GM19043 (cell line): Measurements from ENCODE around the gene SPOPL.
A peak's percentile ranks its signal among the peaks of the same experiment; 100 is the strongest.
"Not testable (repeated sequence)": the region's sequence is repeated elsewhere in the genome, so short reads cannot be mapped to it uniquely, and the experiment has no call there.

ENCODE experiments used
- ATAC-seq: cut with Tn5 transposase; IDR thresholded peaks from one replicate; pipeline ENCODE4 v1.9.1; 2021; ENCODE audit warnings: low read depth; ENCODE audit not compliant: unreplicated experiment

SPOPL gene

GRCh38 chr2:138522556-138522955 is 21.0 kb downstream of the SPOPL start:
- ATAC-seq: peak; percentile 69

GRCh38 chr2:138523018-138523672 is 21.6 kb downstream of the SPOPL start:
- peak; percentile 41 for ATAC-seq

- not testable (repeated sequence) for ATAC-seq
Observed at GRCh38 chr2:138523673-138524042, 22.1 kb downstream of the SPOPL start.

- ATAC-seq: not testable (repeated sequence)
Observed at GRCh38 chr2:138524353-138524752, 22.8 kb downstream of the SPOPL start.

DNA sequence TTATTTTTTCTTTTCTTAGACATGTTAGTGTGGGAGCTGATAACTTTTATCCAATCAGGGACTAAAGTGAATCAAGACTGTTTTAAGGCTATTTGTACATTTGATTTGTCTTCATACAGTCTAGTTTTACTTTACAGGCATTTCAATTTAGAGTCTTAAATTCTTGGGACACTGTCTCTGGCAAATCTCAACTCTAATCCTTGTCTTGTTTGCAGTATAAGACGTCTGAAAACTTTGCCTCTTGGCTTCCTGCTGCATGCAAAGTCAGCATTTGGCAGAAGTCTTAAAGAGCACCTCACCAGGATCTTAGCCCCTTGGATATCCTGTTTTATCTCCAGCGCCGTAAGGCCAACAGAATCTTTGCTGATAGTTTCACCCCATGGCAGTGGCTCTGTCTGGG is 30.3 kb downstream of the SPOPL start:
- no peak for ATAC-seq

DNA sequence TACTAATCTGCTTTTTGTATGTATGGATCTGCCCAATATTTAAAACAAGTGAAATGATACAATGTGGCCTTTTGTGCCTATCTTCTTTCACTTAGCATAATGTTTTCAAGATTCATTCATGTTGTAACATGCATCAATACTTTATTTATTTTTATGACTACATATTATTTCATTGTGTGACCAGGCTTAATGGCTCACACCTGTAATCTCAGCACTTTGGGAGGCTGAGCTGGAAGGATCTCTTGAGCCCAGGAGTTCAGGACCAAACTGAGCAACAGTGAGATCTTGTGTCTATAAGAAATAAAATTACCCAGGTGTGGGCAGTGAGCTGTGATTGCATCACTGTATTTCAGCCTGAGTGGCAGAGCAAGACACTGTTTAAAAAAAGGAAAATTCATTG is 33.2 kb downstream of the SPOPL start:
- ATAC-seq: no peak

- peak; percentile 85 for ATAC-seq
Observed at GRCh38 chr2:138536302-138536701, 34.7 kb downstream of the SPOPL start.

DNA sequence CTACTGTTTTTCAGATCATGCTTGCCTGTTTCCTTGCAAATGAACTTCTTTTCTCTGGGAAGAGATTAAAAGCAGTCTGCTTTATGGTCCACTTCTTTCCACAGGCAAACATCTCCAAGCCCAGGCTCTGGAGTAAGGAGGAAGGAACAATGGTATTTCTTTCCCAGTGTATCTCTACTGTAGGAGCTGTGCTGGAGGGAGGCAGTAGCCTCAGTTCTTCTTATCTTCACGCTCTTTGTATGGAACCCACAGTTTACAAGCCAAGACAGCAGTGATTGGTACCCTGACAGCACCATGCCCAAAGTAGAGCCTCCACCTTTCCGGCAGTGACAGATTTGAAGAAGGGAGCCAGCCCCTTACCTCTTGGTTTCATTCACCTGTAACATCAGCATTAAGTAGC is 35.2 kb downstream of the SPOPL start:
- peak; percentile 10 for ATAC-seq

GRCh38 chr2:138537170-138537915 is 35.8 kb downstream of the SPOPL start:
- peak; percentile 14 for ATAC-seq

DNA sequence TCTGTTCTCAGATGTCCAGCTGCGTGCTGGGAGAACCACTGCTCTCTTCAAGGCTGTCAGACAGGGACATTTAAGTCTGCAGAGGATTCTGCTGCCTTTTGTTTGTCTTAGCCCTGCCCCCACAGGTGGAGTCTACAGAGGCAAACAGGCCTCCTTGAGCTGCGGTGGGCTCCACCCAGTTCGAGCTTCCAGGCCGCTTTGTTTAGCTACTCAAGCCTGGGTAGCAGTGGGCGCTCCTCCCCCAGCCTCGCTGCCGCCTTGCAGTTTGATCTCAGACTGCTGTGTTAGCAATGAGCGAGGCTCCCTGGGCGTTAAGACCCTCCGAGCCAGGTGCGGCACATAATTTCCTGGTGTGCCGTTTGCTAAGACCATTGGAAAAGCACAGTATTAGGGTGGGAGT is 42.6 kb downstream of the SPOPL start:
- not testable (repeated sequence) for ATAC-seq

- ATAC-seq: no peak
Observed at GRCh38 chr2:138548796-138549195, 47.2 kb downstream of the SPOPL start.

DNA sequence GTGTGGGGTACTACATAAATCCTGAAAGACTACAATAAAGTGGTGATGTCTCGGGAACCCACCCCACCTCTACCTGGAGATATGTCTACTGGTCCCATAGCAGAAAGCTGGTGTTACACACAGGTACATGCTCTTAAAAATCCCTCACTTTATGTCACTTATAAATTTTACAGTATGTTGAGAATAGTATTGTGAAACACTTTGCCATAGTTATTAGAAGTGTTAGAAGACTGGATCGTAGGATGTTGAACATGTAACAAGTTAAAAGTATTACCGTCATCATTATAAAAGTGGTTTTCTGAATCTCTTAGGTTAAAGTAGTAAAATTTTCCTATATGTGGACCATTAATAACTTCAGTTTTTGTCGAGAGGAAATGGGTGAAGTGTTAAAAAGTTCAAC is 48.6 kb downstream of the SPOPL start:
- no peak for ATAC-seq

DNA sequence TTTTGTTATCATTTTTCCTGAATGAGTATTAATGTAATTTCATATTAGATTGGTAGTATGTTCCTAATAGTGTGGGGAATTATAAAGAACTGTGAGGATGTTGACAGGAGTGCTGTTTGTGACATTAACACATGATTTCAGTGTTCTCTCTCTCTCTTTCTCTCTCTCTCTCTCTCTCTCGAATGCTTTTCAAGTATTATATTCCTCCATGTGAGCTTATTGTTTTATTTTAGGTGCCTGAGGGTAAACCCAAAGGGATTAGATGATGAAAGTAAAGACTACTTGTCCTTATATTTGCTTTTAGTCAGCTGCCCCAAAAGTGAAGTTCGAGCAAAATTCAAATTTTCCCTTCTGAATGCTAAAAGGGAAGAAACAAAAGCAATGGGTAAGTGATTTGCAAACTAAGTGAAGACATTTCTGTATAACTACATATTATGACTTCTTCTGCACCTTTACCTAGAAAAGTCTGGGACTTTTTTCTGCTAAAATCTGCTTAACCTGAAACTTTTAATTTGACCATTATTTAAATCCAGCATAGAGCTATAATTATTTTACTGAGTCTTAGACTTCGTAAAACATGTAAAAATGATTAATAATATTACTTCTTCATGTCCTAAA is 49.2 kb downstream of the SPOPL start:
- no peak for ATAC-seq

DNA sequence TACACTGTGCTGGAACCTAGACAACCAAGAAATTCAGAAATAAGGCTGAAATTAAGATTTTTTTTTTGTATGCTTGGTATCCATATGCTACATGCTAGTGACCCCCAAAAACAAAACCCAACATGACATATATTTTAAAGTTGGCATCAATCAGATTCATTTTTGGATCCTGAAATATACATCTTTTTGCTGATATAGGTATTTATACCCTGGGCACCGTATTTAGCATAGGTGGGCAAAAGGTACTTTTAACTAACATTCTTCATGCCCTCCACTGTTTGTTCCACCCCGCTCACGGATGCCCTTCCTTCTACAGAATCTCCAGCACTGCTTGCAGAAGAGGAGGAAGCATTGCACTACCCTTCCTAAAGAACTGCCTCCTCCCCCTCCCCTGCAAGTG is 52.6 kb downstream of the SPOPL start:
- ATAC-seq: no peak

DNA sequence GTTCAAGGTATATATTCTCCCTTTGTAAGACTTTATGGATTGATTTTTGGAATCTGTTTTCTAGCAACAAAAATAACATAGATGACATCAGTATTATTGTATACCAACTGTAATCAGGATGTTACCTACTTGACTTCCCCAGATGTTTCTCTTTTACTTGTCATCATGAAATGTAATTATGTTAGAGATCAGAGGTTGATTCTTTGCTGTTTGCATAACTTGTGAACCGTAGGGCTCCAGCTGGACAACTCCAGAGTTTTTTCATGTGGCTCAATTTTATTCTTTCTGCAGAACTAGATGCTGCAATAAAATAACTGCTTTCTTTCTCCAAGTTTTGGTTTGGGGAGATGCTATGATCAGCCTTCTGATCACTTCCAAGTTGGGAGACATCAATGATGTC is 58.1 kb downstream of the SPOPL start:
- no peak for ATAC-seq

DNA sequence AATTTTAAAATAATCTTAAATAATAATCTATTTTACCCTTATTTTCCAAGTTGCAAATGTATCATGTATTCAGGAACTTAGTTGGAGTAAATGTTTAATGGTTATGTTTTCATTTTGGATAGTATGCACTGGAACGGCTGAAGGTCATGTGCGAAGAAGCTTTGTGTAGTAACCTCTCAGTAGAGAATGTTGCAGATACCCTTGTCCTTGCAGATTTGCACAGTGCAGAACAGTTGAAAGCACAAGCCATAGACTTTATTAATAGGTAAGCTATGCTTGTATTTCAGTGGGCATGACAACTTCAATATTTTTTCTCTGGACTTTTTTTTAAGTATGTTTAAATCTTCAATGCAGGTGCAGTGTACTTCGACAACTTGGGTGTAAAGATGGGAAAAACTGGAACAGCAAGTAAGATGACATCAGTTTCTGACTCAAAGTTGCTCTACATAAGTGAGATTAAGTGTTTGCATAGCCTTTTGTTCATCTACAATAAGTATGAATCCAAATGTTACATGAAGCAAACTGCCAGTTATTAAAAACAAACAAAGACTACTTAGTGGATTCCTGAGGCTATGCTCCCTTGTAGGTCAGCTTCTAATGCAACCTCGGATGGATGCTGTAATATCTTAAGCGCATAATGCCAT is 63.1 kb downstream of the SPOPL start:
- ATAC-seq: no peak

DNA sequence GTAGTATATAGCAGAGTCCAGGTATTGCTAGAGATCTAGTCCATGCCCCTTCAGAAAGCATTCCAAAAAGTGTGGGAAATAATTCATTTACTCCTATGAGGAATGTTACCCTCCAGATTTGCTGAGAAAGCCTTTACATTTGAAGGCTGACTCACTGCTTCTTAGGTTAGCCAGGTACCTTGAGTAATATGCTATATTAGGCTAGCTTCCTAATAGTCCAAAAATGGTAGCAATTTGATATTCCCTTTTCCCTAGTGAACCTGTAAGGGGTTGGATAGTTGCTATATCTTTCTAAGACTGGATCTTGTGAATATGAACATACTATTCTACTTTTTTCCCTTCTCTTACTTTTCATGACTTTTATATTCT is 63.6 kb downstream of the SPOPL start:
- ATAC-seq: no peak

DNA sequence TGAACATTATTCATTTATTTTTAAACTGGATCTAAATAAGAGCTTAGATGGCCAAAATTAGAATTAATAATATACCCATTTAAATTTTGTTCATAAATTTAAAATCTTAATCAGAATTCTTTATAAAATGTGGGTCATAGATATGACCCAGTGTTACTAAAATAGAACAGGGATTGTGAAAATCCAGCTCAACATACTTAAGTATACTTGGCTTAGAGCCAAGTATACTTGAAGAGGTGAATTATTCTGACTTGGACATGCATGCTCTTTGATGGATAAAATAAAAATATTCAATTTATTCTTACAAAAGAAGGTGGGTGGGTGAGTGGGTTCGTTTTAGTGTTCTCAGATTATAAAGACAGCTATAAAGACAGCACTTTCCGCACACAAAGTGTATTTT is 70.7 kb downstream of the SPOPL start:
- no peak for ATAC-seq

GRCh38 chr2:138577066-138577465 is 75.5 kb downstream of the SPOPL start:
- no peak for ATAC-seq

DNA sequence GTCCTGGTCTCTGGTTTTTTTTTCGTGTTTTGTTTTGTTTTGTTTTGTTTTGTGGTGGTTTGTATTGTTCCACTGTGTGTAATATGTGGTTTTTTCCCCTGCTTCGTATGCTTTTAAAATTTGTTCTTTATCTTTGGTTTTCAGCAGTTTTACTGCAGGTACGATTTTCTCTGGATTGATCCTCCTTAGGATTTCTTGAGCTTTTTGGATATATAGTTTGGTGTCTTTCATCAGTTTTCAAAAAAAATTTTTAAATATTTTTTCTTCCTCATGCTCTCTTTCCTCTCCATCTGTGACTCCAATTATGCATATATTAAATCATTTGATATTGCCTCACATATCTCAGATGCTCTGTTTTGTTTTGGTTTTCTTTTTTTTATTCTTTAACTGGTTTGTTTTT is 78.0 kb downstream of the SPOPL start:
- no peak for ATAC-seq

DNA sequence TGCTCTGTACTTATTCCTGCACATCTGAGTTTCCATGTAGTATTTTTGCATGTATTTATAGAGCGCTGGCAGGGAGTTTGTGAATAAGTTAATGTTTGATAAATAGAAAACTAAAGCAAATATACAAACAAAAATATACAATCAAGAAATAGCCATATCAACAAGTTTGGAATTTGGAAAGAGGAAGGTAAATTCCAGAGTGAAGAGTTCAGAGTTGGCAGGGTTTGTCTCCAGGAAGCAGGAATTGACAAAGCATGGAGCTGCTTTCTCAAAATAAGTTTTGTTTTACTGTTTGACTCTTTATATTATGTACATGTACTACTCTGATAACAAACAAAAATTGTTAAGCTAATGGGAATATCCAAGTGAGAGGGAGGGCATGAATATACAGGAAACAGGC is 80.3 kb downstream of the SPOPL start:
- no peak for ATAC-seq

DNA sequence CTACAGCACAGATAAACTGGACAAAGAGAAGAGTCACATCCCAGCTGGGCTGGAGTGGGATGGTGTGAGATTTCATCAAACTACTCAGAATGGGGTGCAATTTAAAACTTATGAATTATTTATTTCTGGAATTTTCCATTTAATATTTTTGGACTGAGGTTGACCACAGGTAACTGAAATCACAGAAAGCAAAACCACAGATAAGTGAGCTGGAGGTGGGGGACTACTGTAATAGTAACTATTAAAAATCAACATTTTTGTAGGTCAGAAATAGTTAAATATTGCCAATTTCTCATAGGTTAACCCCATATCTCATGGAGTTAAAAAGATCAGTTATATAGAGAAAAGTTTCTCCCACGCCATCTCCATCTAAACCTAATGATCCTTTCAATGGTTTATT is 88.1 kb downstream of the SPOPL start:
- ATAC-seq: no peak
